CD14-positive monocyte (primary cell): ENCODE results near the gene C9orf72. TPM values are rescaled to one million over a fixed set of nuclear protein-coding genes. Genes with fewer than 3 reads are reported as not detected.

Experiments used
- DNase-seq, 3 donors: peaks; one replicate each; pipeline ENCODE4 v3.0.0-alpha.2; 2011 to 2022
- H2AFZ ChIP-seq: 2 replicates; pipeline ENCODE4 v1.6.0; 2012; ENCODE audit warnings: mild to moderate bottlenecking, low read depth, low read length, inconsistent platforms; ENCODE audit not compliant: insufficient read depth, poor library complexity, severe bottlenecking
- H3K27ac ChIP-seq, 2 donors: 1 replicate in 1 of 2; 2 replicates in 1 of 2; pipeline ENCODE4 v1.5.1; 2012 to 2013; ENCODE audit warnings: low read length in 2 of 2, control low read depth in 1 of 2, inconsistent platforms in 1 of 2, low read depth in 1 of 2, mild to moderate bottlenecking in 1 of 2
- H3K27me3 ChIP-seq, 2 donors: one replicate each; pipeline versions ENCODE4 v1.6.0 to v1.6.1; 2011 to 2013; ENCODE audit warnings: low read length in 2 of 2; ENCODE audit not compliant: control insufficient read depth in 2 of 2, insufficient read depth in 2 of 2
- H3K36me3 ChIP-seq, 2 donors: replicated peaks in 1 of 2; 1 replicate in 1 of 2; 2 replicates in 1 of 2; pipeline versions ENCODE4 v1.5.1 to v1.6.1; 2012 to 2013; ENCODE audit warnings: low read length in 2 of 2, control low read depth in 1 of 2, inconsistent platforms in 1 of 2, mild to moderate bottlenecking in 1 of 2; ENCODE audit not compliant: insufficient read depth in 2 of 2, control insufficient read depth in 1 of 2
- H3K4me1 ChIP-seq, 2 donors: 1 replicate in 1 of 2; 2 replicates in 1 of 2; pipeline versions ENCODE4 v1.5.1 to v1.6.1; 2012 to 2013; ENCODE audit warnings: low read length in 2 of 2, control low read depth in 1 of 2, inconsistent platforms in 1 of 2, mild to moderate bottlenecking in 1 of 2, moderate library complexity in 1 of 2; ENCODE audit not compliant: insufficient read depth in 2 of 2, control insufficient read depth in 1 of 2
- H3K4me2 ChIP-seq: replicated peaks from 2 replicates; pipeline ENCODE3; 2012; ENCODE audit warnings: low read length, moderate library complexity, mild to moderate bottlenecking; ENCODE audit not compliant: poor library complexity, severe bottlenecking; ENCODE audit errors: extremely low read depth
- H3K4me3 ChIP-seq, 3 experiments: fragments of 200-600 bp in 1 of 3; sonication (generic) in 1 of 3; replicated peaks in 1 of 3; 1 replicate in 2 of 3; 2 replicates in 1 of 3; pipeline ENCODE4 v1.5.1; 2011 to 2013; ENCODE audit warnings: low read length in 3 of 3, mild to moderate bottlenecking in 3 of 3, control low read depth in 2 of 3, low read depth in 2 of 3, inconsistent platforms in 1 of 3, moderate library complexity in 1 of 3
- H3K79me2 ChIP-seq: 2 replicates; pipeline ENCODE4 v1.6.0; 2012; ENCODE audit warnings: mild to moderate bottlenecking, control low read depth, inconsistent platforms, low read length, moderate library complexity; ENCODE audit not compliant: insufficient read depth
- H3K9ac ChIP-seq: 2 replicates; pipeline ENCODE4 v1.6.0; 2017; ENCODE audit warnings: low read length, mild to moderate bottlenecking; ENCODE audit not compliant: insufficient read depth, poor library complexity, severe bottlenecking
- H3K9me3 ChIP-seq, 2 donors: replicated peaks in 1 of 2; 1 replicate in 1 of 2; 2 replicates in 1 of 2; pipeline versions ENCODE4 v1.5.1 to v1.6.1; 2012 to 2013; ENCODE audit warnings: low read length in 2 of 2, control low read depth in 1 of 2; ENCODE audit not compliant: control insufficient read depth in 1 of 2, insufficient read depth in 1 of 2
- H4K20me1 ChIP-seq: 2 replicates; pipeline ENCODE4 v1.6.0; 2012; ENCODE audit warnings: mild to moderate bottlenecking, low read length, control low read depth, moderate library complexity; ENCODE audit not compliant: insufficient read depth
- H3K27ac Mint-ChIP-seq, 7 donors: one replicate each; pipeline ENCODE4 v1.8.0; 2020; ENCODE audit warnings: mild to moderate bottlenecking in 7 of 7, mixed read lengths in 7 of 7, moderate library complexity in 6 of 7, inconsistent platforms in 2 of 7
- H3K27me3 Mint-ChIP-seq, 3 donors: one replicate each; pipeline ENCODE4 v1.8.0; 2021 to 2022; ENCODE audit warnings: low read depth in 3 of 3, mild to moderate bottlenecking in 3 of 3, mixed read lengths in 3 of 3, moderate library complexity in 3 of 3, inconsistent platforms in 1 of 3
- H3K36me3 Mint-ChIP-seq, 2 donors: one replicate each; pipeline ENCODE4 v1.8.0; 2020; ENCODE audit warnings: mixed read lengths in 2 of 2, inconsistent platforms in 1 of 2, mild to moderate bottlenecking in 1 of 2
- H3K4me1 Mint-ChIP-seq: one replicate; pipeline ENCODE4 v1.8.0; 2020; ENCODE audit warnings: mild to moderate bottlenecking, mixed read lengths
- H3K4me3 Mint-ChIP-seq, 2 donors: one replicate each; pipeline ENCODE4 v1.8.0; 2020; ENCODE audit warnings: mild to moderate bottlenecking in 2 of 2, mixed read lengths in 2 of 2, moderate library complexity in 1 of 2
- H3K9me3 Mint-ChIP-seq, 7 donors: one replicate each; pipeline ENCODE4 v1.8.0; 2020 to 2022; ENCODE audit warnings: mixed read lengths in 7 of 7, mild to moderate bottlenecking in 6 of 7, moderate library complexity in 6 of 7, inconsistent platforms in 2 of 7
- WGBS: methylation state at CpG from one replicate; pipeline ENCODE4 v1.1.5; 2013; ENCODE audit warnings: missing lambda C conversion rate; ENCODE audit not compliant: insufficient coverage; 5-methylcytosine and 5-hydroxymethylcytosine counted together
- intact Hi-C, 2 donors: fragments of 100-400 bp; cut with micrococcal nuclease; formaldehyde crosslinking; loops; one replicate each; pipeline versions ENCODE4 v1.15.0 to v1.15.1; 2023
- polyA plus RNA-seq, 3 donors: library from polyadenylated mRNA; depleted of rRNA in 1 of 3; unstranded in 2 of 3; stranded (reverse) in 1 of 3; fragments of 300-500 nt in 2 of 3; fragments of >200 nt in 1 of 3; fragmentation: Illumina TruSeq in 2 of 3; gene quantifications; 1 replicate in 2 of 3; 2 replicates in 1 of 3; pipeline ENCODE4 v1.2.3, GENCODE V29; 2012 to 2021
- TF ChIP-seq, protein P1 (sequence below): fragments of 200-600 bp; IDR thresholded peaks from one replicate; pipeline ENCODE4 v1.8.0; 2022; ENCODE audit warnings: antibody characterized with exemption, mild to moderate bottlenecking

Gene C9orf72
- polyA plus RNA-seq, 3 donors: 105 to 142 (median 128) TPM

DNA sequence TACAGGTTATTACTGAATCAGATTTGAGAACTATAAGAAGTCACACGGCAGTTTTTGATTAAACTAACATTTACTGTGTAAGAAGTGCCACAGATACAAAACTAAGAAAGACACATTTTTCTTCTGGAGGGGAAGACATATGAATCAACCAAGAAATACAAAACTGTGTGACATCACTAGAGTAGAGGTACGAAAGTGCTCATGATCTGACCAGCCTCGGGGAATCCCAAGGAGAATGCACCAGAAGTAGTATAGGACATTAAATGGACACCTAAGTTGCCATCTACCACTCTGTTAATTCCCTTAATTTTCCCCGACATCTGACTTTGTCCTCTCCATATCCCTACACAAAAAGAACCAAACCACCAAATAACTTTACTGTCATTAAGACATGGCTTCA, 54.5 kb downstream of the C9orf72 start:
- Histone ChIP-seq H3K4me3 (no peak overlapping the region), H3K27me3 (no peaks in the 10 kb centered on the region), H3K79me2 (no peaks in the 10 kb centered on the region), H3K9me3 (no peaks in the 10 kb centered on the region), H3K4me1 (no peaks in the 10 kb centered on the region), H3K9ac (no peak overlapping the region), H4K20me1 (peaks cover 67% of the 10 kb centered on the region), H3K27ac (no peak overlapping the region), H2AFZ (no peak overlapping the region), H3K4me2 (no peak overlapping the region), H3K36me3 (peaks cover 3 to 66% of the 10 kb centered on the region in 2 donors)
- WGBS: 100% methylated on average over 3 of the region's 4 CpGs
- no peak overlapping the region for H3K4me3 Mint-ChIP-seq
- H3K4me1 Mint-ChIP-seq: peaks cover 3% of the 10 kb centered on the region
- peaks cover 0 to 4% (median 0%) of the 10 kb centered on the region in 3 donors for H3K27me3 Mint-ChIP-seq
- intact Hi-C loops: no loop called here
- H3K36me3 Mint-ChIP-seq: peaks cover 68 to 81% of the 10 kb centered on the region in 2 donors
- no peak for DNase-seq
- TF ChIP-seq, protein P1, sequence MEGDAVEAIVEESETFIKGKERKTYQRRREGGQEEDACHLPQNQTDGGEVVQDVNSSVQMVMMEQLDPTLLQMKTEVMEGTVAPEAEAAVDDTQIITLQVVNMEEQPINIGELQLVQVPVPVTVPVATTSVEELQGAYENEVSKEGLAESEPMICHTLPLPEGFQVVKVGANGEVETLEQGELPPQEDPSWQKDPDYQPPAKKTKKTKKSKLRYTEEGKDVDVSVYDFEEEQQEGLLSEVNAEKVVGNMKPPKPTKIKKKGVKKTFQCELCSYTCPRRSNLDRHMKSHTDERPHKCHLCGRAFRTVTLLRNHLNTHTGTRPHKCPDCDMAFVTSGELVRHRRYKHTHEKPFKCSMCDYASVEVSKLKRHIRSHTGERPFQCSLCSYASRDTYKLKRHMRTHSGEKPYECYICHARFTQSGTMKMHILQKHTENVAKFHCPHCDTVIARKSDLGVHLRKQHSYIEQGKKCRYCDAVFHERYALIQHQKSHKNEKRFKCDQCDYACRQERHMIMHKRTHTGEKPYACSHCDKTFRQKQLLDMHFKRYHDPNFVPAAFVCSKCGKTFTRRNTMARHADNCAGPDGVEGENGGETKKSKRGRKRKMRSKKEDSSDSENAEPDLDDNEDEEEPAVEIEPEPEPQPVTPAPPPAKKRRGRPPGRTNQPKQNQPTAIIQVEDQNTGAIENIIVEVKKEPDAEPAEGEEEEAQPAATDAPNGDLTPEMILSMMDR: no peak
- H3K27ac Mint-ChIP-seq: peak overlapping the region in 2 of 7 donors; percentile 2 to 63
- H3K9me3 Mint-ChIP-seq: no peaks in the 10 kb centered on the region

DNA sequence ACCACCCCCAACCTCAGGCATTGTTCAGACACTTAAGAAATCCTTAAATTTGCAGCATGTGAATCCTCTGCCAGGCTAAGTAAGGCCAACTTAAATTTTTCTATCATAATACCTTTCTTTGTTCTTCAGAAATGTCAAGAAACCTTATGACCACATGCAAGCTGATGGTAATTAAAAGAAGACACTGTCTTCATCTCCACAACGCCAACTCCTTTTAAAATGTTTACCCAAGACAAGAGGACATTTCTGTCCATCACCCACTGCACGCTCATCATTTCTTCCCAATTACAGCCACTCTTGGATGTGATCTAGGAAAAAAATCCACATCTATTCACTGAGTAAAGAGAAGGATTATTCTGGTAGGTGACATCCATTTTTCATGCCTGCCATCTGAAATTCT, 55.3 kb downstream of the C9orf72 start:
- WGBS: no CpG with 5 or more reads among the region's 2 CpGs
- peaks cover 69 to 81% of the 10 kb centered on the region in 2 donors for H3K36me3 Mint-ChIP-seq
- Histone ChIP-seq H3K27ac (no peak overlapping the region), H4K20me1 (peaks cover 73% of the 10 kb centered on the region), H3K79me2 (no peaks in the 10 kb centered on the region), H2AFZ (no peak overlapping the region), H3K4me2 (no peak overlapping the region), H3K9me3 (no peaks in the 10 kb centered on the region), H3K27me3 (no peaks in the 10 kb centered on the region), H3K36me3 (peaks cover 3 to 58% of the 10 kb centered on the region in 2 donors), H3K9ac (no peak overlapping the region), H3K4me3 (no peak overlapping the region), H3K4me1 (no peaks in the 10 kb centered on the region)
- H3K9me3 Mint-ChIP-seq: no peaks in the 10 kb centered on the region
- DNase-seq: no peak
- H3K4me1 Mint-ChIP-seq: peaks cover 3% of the 10 kb centered on the region
- peaks cover 0 to 2% (median 2%) of the 10 kb centered on the region in 3 donors for H3K27me3 Mint-ChIP-seq
- TF ChIP-seq, protein P1: no peak
- no peak overlapping the region for H3K27ac Mint-ChIP-seq
- intact Hi-C loops: no loop called here
- H3K4me3 Mint-ChIP-seq: no peak overlapping the region
